Retina (tissue), 1 donor: ENCODE measurements around the gene CDC42EP3.

Experiments
- DNase-seq: peaks from one replicate; pipeline ENCODE4 v3.0.0-alpha.2; 2016

Gene CDC42EP3

DNA sequence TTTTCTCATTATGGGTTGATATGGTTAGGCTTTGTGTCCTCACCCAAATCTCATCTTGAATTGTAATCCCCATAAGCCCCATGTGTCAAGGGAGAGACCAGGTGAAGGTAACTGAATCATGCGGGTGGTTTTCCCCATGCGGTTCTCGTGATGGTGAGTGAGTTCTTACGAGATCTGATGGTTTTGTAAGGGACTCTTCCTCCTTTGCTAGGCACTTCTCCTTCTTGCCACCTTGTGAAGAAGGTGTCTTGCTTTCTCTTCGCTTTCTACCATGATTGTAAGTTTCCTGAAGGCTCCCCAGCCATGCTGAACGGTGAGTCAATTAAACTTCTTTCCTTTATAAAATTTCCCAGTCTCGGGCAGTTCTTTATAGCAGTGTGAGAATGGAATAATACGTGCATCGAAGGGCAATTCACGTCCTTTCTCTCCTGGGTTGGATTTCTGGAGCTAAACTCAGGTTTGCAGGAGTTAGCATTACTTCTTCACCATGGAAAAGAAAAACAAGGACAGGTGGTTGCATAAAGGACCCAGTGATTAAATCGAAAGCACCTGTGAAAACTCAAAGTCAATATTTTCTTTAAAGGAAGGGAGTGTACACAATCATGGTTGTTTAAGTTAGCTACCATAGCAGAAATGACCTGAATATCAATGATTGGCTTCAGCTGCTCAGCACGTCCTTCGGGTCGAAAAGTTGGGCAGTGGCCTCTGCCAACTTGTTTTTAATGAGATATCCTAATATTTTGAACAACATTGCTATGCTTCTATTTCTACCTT is 54.1 kb downstream of the CDC42EP3 start:
- DNase-seq: no peak

DNA sequence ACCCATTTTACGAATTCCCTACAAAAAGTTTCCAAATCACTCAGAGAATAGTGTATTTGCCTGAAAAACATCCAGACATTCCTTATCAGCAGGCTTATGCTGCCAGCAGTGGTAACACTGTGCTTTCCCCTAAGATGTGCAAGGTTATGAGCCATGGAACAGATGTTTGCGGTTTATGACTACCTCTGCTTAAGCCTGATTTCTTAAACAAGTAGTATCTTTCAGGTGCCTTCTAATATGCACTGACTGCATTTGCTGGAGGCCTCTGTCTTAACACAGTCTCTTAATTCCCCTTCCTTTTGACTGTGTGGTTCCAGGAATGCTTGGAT is 54.8 kb downstream of the CDC42EP3 start:
- DNase-seq: no peak

DNA sequence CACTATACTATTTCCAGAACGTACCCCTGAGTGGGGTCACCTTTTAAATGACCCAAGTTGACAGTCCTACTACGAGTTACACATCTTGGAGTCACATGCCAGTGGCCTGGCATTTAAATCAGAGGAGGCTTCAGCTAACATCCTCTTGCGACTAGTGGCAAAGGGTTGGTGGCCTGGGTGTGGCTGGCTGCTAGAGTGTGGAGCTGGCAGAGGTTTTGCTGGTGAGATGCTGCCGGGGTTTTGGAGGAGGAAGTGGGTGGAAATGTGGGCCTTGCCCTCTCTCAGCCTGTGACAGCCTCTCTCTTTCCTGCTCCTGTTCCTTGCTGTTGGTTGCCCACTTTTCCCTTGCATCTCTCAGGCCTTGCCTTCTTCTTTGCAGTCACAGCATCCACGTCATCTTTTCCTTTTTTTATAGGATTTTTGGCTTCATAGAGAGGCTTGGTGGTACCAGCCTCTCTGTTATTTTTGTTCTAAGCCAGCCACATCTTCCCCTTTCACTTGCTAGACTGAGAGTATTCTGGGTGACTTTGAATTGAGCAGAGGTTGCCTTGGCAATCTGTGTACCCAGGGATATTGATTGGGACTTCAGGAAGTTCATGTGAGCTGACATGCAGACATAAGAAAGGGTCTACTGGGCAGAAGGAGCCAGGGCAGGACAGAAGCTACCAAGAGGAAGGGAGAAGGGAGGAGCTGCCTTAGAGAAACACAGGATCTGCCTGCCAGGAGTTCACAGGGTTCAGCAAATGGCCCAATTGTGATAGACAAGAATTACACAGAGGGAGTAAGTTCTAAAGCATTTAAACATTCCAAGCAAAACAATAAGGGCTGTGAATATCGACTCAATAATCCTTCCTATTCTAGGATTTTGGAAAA is 55.4 kb downstream of the CDC42EP3 start:
- DNase-seq: no peak

DNA sequence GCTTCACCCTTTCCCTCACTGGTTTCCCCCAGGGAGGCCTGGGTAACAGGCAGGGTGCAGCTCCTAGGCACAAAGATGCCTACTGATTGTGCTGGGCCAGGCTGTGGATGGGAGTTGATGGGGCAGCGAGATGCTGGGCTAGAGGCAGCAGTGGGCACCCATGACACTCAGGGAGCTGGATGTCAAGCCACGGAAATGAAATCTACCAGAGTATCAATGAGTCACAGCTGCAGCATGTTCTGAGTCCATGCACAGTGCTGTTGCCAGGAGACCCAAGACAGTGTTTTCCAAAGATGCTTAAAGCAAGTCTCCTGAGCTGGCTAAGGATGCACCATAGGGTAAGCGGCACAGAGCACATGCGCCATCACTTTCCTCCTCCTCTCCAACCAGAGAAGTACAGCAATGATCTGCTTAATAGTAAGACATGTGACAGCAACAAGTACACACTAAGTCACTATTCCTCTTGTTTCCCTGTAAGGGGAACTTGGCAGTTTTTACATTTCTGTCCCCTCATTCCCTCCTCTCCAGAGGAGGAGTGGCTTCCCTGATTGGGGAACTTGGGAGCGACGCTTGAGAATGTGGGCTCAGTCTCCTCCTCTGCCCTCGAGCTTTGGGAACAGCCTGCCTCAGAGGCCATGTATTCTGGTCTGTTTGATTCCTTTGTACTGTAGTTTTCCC is 57.2 kb downstream of the CDC42EP3 start:
- DNase-seq: no peak

DNA sequence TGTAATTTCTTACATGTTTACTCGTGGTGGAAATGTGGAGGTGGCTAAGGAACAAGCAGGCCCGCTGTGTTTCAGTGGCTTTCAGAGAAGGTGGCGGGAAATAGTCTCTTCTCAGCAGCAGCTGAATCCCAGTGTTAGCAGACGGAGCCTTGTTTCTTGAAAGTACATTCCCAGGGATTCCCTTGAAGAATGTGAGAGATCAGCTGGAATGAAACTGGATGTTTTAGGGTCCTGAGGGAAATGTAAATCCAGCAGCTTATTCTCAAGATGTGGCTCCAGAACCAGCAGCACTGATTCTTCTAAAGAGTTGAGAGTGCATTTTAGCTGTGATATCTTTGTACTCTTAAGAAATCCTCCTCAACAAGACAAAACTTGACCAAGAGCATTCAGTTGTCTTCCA is 59.1 kb downstream of the CDC42EP3 start:
- no peak for DNase-seq

DNA sequence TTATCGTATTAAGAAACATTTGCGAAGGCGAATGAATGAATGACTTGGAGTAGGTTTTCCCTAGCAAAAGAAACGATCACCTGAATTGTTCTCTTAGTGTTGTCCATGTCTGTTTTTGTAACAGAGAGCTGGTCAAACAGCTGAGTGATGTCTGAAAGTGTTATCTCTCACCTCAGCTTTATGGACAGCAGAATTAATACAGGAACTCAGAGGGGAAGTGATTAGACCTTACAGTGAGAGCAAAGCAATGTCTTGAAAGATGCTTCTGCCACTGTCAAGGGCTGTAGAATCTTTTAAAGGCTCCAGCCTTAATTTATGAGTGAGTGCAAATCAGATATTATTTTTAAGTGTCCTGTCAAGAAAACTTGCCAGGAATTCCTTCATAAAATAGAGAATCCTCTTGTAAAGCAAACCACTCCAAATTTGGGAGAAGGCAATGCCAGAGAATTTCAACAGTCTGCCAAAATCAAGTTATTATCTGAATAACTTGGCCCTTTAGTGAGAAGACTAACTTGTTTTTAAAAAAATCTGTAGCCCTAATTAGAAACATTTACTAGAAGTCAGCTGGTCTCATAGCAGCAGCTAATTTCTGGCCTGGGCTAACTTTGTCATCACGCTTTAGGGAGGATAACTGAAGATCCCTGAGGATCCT is 60.7 kb downstream of the CDC42EP3 start:
- no peak for DNase-seq

DNA sequence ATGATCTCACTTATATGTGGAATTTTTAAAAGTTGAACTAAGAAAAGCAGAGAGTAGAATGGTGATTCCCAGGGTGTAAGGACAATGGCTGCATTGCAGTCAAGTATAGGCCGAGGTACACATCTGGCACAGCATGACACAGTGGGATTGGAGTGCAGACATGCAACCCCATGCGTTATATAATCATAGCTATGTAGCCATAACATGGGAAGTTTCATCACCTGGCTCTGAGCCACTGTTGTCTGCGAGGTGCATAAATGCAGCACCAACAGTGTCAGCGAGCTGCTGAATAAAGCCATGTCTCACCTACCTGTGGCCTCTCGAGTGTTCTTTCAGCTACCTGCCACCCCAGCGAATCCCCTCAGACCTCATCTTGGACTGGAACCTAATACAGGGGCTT is 61.7 kb downstream of the CDC42EP3 start:
- DNase-seq: no peak

DNA sequence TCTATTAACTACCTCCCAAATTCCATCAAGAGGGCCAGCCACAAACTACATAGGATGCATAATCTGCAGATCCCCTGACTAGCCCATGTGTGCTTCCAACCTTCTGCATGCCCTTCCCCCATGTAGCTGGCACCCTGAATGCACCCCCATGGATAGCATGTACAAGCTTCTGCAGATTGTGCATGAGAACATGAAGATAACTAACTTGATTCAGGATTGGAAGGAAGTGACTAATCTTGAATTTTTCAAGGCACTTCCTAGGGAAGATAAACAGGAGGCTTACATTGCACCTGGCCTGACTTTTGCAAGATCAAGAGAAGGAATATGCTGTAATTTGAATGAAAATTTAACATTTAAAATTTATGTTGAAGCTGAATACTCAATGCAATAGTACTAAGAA is 66.7 kb downstream of the CDC42EP3 start:
- no peak for DNase-seq

DNA sequence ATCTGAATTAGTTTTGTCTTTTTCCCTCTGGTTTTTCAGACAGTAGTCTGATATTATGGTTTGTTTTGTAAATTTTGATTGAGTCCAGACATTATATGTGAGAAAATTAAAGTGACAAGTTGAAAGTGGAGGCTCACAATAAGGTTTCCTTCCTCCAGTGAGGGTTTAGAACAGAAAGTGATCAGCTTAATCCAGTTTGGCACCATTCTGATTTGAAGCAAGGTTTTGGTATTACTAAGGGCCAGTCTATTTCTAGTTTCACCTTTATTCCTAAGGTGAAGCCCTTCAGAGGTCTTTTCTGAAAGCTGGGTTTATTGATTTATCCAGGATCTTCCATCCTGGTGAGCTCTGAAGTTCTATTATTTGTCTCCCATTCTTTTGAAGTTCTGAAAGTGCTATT is 68.7 kb downstream of the CDC42EP3 start:
- DNase-seq: no peak

DNA sequence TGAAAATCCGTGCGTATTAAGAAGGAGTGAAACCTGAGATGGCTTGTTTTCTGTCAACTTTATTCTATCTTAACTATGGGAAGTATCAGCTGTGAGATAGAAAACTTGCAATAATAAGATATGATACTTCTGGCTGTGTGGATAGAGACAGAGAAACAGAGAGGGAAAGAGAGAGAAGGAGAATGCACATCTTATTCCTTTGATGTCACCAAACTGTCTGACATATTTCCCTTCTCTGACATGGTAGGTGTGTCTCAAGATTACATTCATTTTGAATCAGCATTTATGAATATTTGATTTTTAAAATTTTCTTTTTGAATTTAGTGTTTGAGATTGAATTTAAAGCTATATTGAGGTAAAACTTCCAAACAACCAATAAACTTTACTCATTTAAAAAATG is 69.4 kb downstream of the CDC42EP3 start:
- DNase-seq: no peak

DNA sequence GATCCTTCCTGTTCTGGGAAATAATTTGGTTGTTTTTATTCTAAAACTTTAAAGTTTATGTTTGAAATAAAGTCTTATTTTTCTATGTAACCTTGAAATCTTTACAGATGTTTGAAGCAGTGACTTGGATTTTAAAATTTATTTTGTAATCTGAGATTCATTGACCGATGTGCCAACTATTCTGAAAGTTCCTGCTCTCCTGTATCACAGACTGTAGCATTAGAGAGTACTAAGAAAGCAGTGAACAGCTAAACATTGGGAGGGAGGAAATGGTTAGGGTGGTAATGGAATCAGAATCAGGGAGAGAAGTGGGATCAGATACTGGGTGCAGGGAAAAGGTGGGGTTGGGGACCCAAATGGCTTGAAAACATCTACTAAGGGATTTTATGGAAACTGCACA is 69.9 kb downstream of the CDC42EP3 start:
- no peak for DNase-seq

DNA sequence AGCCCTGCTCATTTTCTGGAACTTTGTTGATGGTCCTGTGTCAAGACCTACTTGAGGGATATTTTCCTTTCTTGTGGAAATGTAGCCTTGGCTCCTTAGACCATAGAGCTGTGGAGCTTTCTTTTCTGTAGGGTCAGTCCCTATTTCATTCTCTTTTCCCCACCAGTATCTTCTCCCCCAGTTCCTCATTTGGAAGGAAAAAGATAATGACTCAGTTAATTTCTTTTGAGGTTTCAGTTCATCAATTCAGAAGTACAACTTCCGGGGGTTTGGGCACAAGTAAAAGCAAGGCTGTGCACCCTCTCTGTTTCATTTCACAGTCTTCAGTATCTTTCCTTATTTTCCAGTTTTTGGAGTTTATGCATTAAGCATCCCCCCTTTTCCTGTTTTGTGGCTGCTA is 70.7 kb downstream of the CDC42EP3 start:
- DNase-seq: no peak

DNA sequence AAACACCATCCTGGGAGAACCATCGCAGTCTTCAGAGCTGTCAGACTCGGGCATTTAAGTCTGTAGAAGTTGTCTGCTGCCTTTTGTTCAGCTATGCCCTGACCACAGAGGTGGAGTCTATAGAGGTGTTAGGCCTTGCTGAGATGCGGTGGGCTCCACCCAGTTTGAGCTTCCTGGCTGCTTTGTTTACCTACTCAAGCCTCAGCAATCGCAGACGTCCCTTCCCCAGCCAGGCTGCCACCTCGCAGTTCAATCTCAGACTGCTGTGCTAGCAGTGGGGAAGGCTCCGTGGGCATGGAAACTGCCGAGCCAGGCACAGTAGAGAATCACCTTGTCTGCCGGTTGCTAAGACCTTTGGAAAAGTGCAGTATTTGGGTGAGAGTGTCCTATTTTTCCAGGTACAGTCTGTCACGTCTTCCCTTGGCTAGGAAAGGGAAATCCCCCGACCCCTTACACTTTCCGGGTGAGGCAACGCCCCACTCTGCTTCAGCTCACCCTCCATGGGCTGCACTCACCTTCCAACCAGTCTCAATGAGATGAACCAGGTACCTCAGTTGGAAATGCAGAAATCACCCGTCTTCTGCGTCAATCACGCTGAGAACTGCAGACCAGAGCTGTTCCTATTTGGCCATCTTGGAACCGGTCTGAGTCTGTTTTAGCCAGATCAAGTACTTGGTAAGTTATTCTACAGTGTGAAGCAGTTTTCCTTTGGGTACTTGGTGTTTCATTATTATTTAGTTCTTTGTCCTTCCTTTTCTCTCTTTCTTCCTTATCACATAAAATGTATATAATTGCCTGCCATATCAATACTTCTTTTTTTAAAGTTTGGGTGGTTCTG is 71.5 kb downstream of the CDC42EP3 start:
- no peak for DNase-seq

DNA sequence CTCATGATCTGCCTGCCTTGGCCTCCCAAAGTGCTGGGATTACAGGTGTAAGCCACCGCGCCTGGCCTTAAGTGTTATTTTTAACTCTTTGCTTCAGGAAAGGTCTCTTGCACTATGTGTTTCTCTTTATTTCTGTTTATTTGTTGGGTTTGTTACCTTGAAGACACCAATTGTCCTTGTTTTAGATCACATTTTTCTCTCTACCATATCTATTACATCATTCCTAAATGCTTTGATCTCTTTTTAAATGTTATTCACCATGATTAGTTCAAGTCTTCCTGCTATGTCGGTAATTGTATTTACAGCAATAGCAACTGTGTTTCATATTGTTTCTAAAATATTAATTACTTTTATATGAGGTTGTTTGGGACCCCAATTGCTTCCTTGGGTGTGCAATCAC is 77.7 kb downstream of the CDC42EP3 start:
- DNase-seq: no peak

DNA sequence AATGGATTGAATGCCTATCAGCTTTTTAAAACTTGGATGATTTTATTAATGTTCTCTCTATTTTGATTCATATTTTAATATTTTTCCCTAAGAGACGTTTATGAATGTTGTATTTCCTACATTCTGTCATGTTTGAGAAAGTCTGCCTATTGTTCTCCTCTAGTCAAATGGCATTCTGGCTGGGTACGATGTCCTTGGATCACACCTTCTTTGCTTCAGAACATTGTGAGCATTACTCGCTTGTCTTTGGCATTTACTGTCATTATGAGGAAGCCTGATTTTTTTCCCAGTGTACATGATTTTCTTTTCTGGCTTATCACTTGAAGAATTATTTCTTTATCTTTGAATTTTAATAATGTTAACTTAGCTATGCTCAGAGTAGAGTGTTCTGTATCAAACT is 78.4 kb downstream of the CDC42EP3 start:
- no peak for DNase-seq
